Measurements from ENCODE around the gene KIT. TPM values are rescaled to one million over a fixed set of nuclear protein-coding genes. Genes with fewer than 3 reads are reported as not detected.

KIT gene
- total RNA-seq, 1 donor from 2014 or later = 1.2 TPM

DNA sequence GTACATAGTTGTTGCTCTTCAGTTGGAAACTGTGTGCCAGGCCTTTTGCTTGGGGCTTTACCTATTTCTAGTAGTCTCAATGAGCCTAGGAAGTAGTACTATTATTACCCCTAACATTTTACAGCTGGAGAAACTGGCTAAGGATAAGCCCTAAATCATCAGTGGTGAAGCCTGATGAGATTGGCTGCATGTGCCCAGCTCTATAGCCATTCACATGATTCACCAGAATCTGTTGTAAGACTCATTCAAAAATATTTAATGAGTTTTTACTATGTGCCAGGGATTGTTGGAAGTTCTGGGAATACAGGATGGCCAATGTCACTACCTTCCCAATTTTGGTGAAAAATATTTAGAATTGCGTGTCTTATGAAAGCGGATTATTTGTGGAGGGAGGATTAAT, 2.8 kb downstream of the KIT start:
- DNase-seq = no peak
- peaks cover 40% of the 10 kb centered on the region for H3K4me1 ChIP-seq
- TF ChIP-seq, protein P1, sequence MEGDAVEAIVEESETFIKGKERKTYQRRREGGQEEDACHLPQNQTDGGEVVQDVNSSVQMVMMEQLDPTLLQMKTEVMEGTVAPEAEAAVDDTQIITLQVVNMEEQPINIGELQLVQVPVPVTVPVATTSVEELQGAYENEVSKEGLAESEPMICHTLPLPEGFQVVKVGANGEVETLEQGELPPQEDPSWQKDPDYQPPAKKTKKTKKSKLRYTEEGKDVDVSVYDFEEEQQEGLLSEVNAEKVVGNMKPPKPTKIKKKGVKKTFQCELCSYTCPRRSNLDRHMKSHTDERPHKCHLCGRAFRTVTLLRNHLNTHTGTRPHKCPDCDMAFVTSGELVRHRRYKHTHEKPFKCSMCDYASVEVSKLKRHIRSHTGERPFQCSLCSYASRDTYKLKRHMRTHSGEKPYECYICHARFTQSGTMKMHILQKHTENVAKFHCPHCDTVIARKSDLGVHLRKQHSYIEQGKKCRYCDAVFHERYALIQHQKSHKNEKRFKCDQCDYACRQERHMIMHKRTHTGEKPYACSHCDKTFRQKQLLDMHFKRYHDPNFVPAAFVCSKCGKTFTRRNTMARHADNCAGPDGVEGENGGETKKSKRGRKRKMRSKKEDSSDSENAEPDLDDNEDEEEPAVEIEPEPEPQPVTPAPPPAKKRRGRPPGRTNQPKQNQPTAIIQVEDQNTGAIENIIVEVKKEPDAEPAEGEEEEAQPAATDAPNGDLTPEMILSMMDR (IDR thresholded peaks at IDR 0.05; ENCODE audit: borderline replicate concordance) = no peak
- no peak overlapping the region for H3K27ac ChIP-seq (replicated peaks)
- H3K9me3 ChIP-seq (replicated peaks) = no peaks in the 10 kb centered on the region
- H3K27me3 ChIP-seq (ENCODE audit: low read depth) = peaks cover 49% of the 10 kb centered on the region
- no peak overlapping the region for H3K4me3 ChIP-seq
- no peaks in the 10 kb centered on the region for H3K36me3 ChIP-seq
- intact Hi-C loops (cut with micrococcal nuclease) = no loop called here

DNA sequence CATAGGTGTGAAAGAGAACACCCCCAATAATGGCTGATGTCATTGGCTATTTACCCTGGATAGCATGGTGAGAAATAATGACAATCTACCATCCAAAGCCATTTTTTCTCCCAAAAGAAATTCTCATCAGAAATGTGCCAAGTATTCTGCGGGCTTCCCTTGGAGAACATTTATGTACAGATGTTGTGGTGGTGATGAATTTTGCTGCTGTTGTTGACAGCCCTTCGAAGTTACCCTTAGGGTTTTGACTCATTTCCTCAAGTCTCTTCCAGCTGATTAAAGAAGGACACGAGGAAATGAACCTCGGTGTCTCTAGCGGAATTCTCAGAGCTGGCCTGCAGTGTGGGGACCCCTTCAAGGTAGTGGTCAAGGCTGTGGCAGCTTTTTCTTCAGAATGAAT, 3.4 kb downstream of the KIT start:
- TF ChIP-seq, protein P1 (IDR thresholded peaks at IDR 0.05; ENCODE audit: borderline replicate concordance) = no peak
- no peak for DNase-seq
- Histone ChIP-seq H3K4me3 (no peak overlapping the region), H3K27ac (replicated peaks) (no peak overlapping the region), H3K27me3 (ENCODE audit: low read depth) (peaks cover 49% of the 10 kb centered on the region), H3K9me3 (replicated peaks) (no peaks in the 10 kb centered on the region), H3K4me1 (peaks cover 40% of the 10 kb centered on the region), H3K36me3 (no peaks in the 10 kb centered on the region)
- intact Hi-C loops (cut with micrococcal nuclease) = no loop called here

DNA sequence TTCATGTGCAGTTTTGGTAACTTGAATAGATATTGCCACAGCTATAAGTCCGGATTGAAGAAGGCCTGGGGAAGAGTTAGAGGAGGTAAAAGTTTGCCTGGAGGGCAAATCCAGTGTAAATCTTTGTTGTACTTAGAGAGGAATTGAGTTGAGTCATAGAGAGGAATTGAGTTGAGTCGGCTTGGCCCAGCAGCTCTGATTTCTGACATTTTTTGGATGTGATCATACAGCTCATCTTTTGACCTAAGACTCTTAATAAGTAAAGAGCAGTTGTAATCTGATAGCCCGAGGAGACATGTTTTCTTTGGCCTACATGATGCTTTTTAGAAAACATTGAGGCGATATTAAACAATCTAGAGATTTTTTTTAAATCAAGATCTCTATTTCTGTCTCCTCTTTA, 3.9 kb downstream of the KIT start:
- Histone ChIP-seq H3K27me3 (ENCODE audit: low read depth) (peaks cover 49% of the 10 kb centered on the region), H3K9me3 (replicated peaks) (no peaks in the 10 kb centered on the region), H3K27ac (replicated peaks) (no peak overlapping the region), H3K4me3 (no peak overlapping the region), H3K36me3 (no peaks in the 10 kb centered on the region), H3K4me1 (peaks cover 40% of the 10 kb centered on the region)
- TF ChIP-seq, protein P1 (IDR thresholded peaks at IDR 0.05; ENCODE audit: borderline replicate concordance) = no peak
- DNase-seq = no peak
- intact Hi-C loops (cut with micrococcal nuclease) = no loop called here

DNA sequence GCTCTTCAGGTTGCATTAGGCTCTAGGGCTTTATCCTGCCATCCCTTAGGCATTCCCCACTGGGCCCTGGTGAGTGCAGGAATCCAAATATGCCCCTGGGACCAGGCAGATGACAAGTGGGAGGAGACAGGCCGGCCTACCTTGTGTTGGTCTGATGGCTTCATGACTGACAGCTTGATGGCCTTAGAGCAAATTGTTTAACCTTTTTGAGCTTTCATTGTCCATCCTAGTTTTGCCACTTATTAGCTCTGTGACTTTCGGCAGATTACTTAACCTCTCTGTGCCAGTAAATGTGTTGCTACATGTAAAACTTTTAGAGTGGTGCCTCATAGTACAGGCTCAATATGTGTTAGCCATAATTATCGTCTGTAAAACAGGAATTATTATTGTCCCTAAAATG, 4.4 kb downstream of the KIT start:
- DNase-seq = no peak
- Histone ChIP-seq H3K4me1 (peaks cover 39% of the 10 kb centered on the region), H3K27me3 (ENCODE audit: low read depth) (peaks cover 49% of the 10 kb centered on the region), H3K4me3 (no peak overlapping the region), H3K36me3 (no peaks in the 10 kb centered on the region), H3K9me3 (replicated peaks) (no peaks in the 10 kb centered on the region), H3K27ac (replicated peaks) (no peak overlapping the region)
- intact Hi-C loops (cut with micrococcal nuclease) = no loop called here
- TF ChIP-seq, protein P1 (IDR thresholded peaks at IDR 0.05; ENCODE audit: borderline replicate concordance) = no peak

DNA sequence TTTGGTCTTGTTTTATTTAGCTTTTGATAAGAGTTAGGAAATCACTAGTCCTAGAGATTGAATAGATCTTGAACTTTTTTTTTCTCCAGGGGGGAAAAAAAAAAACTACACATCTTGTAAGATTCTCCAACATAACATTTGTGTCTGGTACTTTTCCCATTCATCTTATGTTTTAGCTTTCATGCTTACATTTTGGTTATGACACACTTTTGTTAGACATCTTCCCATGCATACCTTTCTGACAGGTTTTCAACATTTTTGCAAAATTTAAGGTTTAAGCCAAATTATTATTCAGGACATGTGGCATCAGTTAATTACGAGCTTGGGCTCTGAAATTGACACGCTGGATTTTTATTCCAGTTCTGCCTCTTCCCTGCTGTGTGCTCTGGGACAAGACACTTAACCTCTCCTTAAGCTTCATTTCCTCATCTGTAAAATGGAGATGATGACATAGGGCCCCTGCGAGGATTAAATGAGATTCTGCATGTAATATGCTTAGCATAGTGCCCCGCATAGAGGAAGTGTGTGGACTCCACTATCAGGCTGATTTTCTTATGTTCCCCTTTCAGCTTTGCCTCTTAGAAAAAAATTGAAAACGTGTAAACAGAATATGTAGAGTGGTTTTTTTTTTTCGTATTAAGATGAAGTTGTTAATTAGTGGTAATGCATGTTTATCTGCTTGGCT, 5.3 kb downstream of the KIT start:
- Histone ChIP-seq H3K27ac (replicated peaks) (no peak overlapping the region), H3K4me1 (peaks cover 29% of the 10 kb centered on the region), H3K9me3 (replicated peaks) (no peaks in the 10 kb centered on the region), H3K4me3 (no peak overlapping the region), H3K27me3 (ENCODE audit: low read depth) (peaks cover 40% of the 10 kb centered on the region), H3K36me3 (no peaks in the 10 kb centered on the region)
- DNase-seq = no peak
- TF ChIP-seq, protein P1 (IDR thresholded peaks at IDR 0.05; ENCODE audit: borderline replicate concordance) = no peak
- intact Hi-C loops (cut with micrococcal nuclease) = no loop called here
